Activated CD8-positive, alpha-beta T cell treated with anti-CD3 and anti-CD28 coated beads, Interleukin-2, amount 10 ng/mL, durations not matched to agents 7 days and 5 days (primary cell): Measurements from ENCODE around the gene CORT. TPM values are rescaled to one million over a fixed set of nuclear protein-coding genes. Genes with fewer than 3 reads are reported as not detected.
"Not testable (repeated sequence)": the region's sequence is repeated elsewhere in the genome, so short reads cannot be mapped to it uniquely, and the experiment has no call there.

Experiments
- ATAC-seq: fragments of 150-1000 bp; cut with Tn5 transposase; one replicate; pipeline ENCODE4 v1.10.0; 2021; ENCODE audit warnings: moderate library complexity
- CTCF ChIA-PET: fragments of 350-600 bp; sonication (Branson Sonifier 250); formaldehyde crosslinking; loops from one replicate; lab custom pipeline; 2021; ENCODE audit warnings: antibody characterized with exemption; lab: Charles Lee
- POLR2A ChIA-PET: fragments of 350-600 bp; sonication (Branson Sonifier 250); formaldehyde crosslinking; loops from one replicate; lab custom pipeline; 2021; ENCODE audit warnings: antibody characterized with exemption; lab: Charles Lee
- DNase-seq: peaks from one replicate; pipeline ENCODE4 v3.0.0-alpha.2; 2020
- H3K27ac Mint-ChIP-seq: one replicate; pipeline ENCODE4 v1.8.0; 2021; ENCODE audit warnings: mild to moderate bottlenecking, mixed read lengths
- H3K27me3 Mint-ChIP-seq: one replicate; pipeline ENCODE4 v1.8.0; 2021; ENCODE audit warnings: low read depth, mixed read lengths
- H3K36me3 Mint-ChIP-seq: one replicate; pipeline ENCODE4 v1.8.0; 2021; ENCODE audit warnings: low read depth, mixed read lengths
- H3K4me1 Mint-ChIP-seq: one replicate; pipeline ENCODE4 v1.8.0; 2021; ENCODE audit warnings: low read depth, mixed read lengths
- H3K4me3 Mint-ChIP-seq: one replicate; pipeline ENCODE4 v1.8.0; 2021; ENCODE audit warnings: mild to moderate bottlenecking, mixed read lengths
- H3K9me3 Mint-ChIP-seq: one replicate; pipeline ENCODE4 v1.8.0; 2022; ENCODE audit warnings: mixed read lengths; ENCODE audit not compliant: insufficient read depth
- total RNA-seq, 2 experiments: library from RNA; stranded (reverse); gene quantifications; one replicate each; pipeline ENCODE4 v1.2.3, GENCODE V29; 2021

CORT gene
- total RNA-seq, 2 experiments from 2014 or later: 0.95 TPM; not detected in 1

- H3K27me3 Mint-ChIP-seq, DNase-seq, H3K27ac Mint-ChIP-seq, ATAC-seq, H3K9me3 Mint-ChIP-seq, H3K4me3 Mint-ChIP-seq, POLR2A ChIA-PET: not testable (repeated sequence)
- CTCF ChIA-PET: interaction anchor here (1.5 kb wide), 1 partner anchor 38 kb away, joined by 10 read pairs; no protein-coding TSS in a partner anchor
- H3K4me1 Mint-ChIP-seq: peaks cover 12% of the 10 kb centered on the region
- H3K36me3 Mint-ChIP-seq: peaks cover 40% of the 10 kb centered on the region
Observed at GRCh38 chr1:10457462-10457861, 7.6 kb downstream of the CORT start.

- no peak overlapping the region for H3K4me3 Mint-ChIP-seq
- ChIA-PET CTCF (interaction anchor here (2.3 kb wide), 1 partner anchor 37 kb away, joined by 8 read pairs; no protein-coding TSS in a partner anchor), POLR2A (no interaction called here)
- H3K27me3 Mint-ChIP-seq: no peaks in the 10 kb centered on the region
- no peak overlapping the region for H3K27ac Mint-ChIP-seq
- ATAC-seq (no peak), DNase-seq (no peak)
- no peaks in the 10 kb centered on the region for H3K9me3 Mint-ChIP-seq
- H3K36me3 Mint-ChIP-seq: peaks cover 44% of the 10 kb centered on the region
- H3K4me1 Mint-ChIP-seq: peaks cover 12% of the 10 kb centered on the region
Observed at GRCh38 chr1:10457875-10458274, 8.0 kb downstream of the CORT start.

GRCh38 chr1:10459184-10459583 lies 9.4 kb downstream of the CORT start:
- no peaks in the 10 kb centered on the region for H3K9me3 Mint-ChIP-seq
- ChIA-PET POLR2A (no interaction called here), CTCF (interaction anchor here (0.9 to 2.3 kb wide), 3 partner anchors 17 to 35 kb away, joined by 3 to 8 read pairs (median 3); no protein-coding TSS in a partner anchor)
- H3K4me1 Mint-ChIP-seq: peaks cover 12% of the 10 kb centered on the region
- H3K4me3 Mint-ChIP-seq: no peak overlapping the region
- ATAC-seq (no peak), DNase-seq (no peak)
- H3K27me3 Mint-ChIP-seq: no peaks in the 10 kb centered on the region
- H3K27ac Mint-ChIP-seq: peak overlapping the region; percentile 65
- peaks cover 51% of the 10 kb centered on the region for H3K36me3 Mint-ChIP-seq

GRCh38 chr1:10467078-10467477 lies 17.2 kb downstream of the CORT start:
- Mint-ChIP-seq H3K36me3 (peaks cover 37% of the 10 kb centered on the region), H3K4me3 (no peak overlapping the region), H3K9me3 (no peaks in the 10 kb centered on the region), H3K27ac (no peak overlapping the region), H3K27me3 (no peaks in the 10 kb centered on the region), H3K4me1 (peaks cover 9% of the 10 kb centered on the region)
- no peak for ATAC-seq
- ChIA-PET CTCF (interaction anchor here (0.6 to 1.5 kb wide), 2 partner anchors 27 to 897 kb away, joined by 3 to 4 read pairs; no protein-coding TSS in a partner anchor), POLR2A (no interaction called here)
- DNase-seq: no peak

- DNase-seq (no peak), ATAC-seq (no peak)
- Mint-ChIP-seq H3K9me3 (no peaks in the 10 kb centered on the region), H3K36me3 (peaks cover 17% of the 10 kb centered on the region), H3K4me1 (peaks cover 31% of the 10 kb centered on the region), H3K27me3 (no peaks in the 10 kb centered on the region), H3K27ac (no peak overlapping the region), H3K4me3 (no peak overlapping the region)
- ChIA-PET POLR2A (no interaction called here), CTCF (no interaction called here)
Observed at GRCh38 chr1:10470043-10470442, 20.2 kb downstream of the CORT start.

GRCh38 chr1:10471411-10472219 lies 21.8 kb downstream of the CORT start:
- ATAC-seq: no peak
- peaks cover 44% of the 10 kb centered on the region for H3K4me1 Mint-ChIP-seq
- CTCF ChIA-PET: interaction anchor here (1.4 to 2.5 kb wide), 3 partner anchors 23 to 262 kb away, joined by 4 to 14 read pairs (median 4); partner anchors contain the start of gene KIF1B
- no peaks in the 10 kb centered on the region for H3K9me3 Mint-ChIP-seq
- H3K4me3 Mint-ChIP-seq: peak overlapping the region; percentile 95
- POLR2A ChIA-PET: no interaction called here
- H3K36me3 Mint-ChIP-seq: peaks cover 20% of the 10 kb centered on the region
- H3K27me3 Mint-ChIP-seq: no peaks in the 10 kb centered on the region
- H3K27ac Mint-ChIP-seq: peak overlapping the region; percentile 95
- DNase-seq: no peak

GRCh38 chr1:10472220-10473144 lies 22.7 kb downstream of the CORT start, which contains the start of gene DFFA:
Gene DFFA, minus strand, starts transcription at chr1:10472529. Its CDS starts 71 bp downstream, at chr1:10472458.
- ChIA-PET CTCF (interaction anchor here (1.4 to 2.5 kb wide), 3 partner anchors 22 to 262 kb away, joined by 4 to 14 read pairs (median 4); partner anchors contain the start of gene KIF1B), POLR2A (interaction anchor here (0.7 to 1.4 kb wide), 2 partner anchors 22 to 43 kb away, joined by 3 to 5 read pairs; no protein-coding TSS in a partner anchor)
- peak; percentile 82 for ATAC-seq
- Mint-ChIP-seq H3K9me3 (no peaks in the 10 kb centered on the region), H3K36me3 (peaks cover 16% of the 10 kb centered on the region), H3K4me1 (peaks cover 47% of the 10 kb centered on the region), H3K27ac (peak within 1 kb of the TSS; percentile 95), H3K27me3 (no peaks in the 10 kb centered on the region), H3K4me3 (peak within 1 kb of the TSS; percentile 95)
- peak; percentile 97 for DNase-seq

- POLR2A ChIA-PET: interaction anchor here (0.7 to 1.4 kb wide), 2 partner anchors 21 to 44 kb away, joined by 3 to 5 read pairs; no protein-coding TSS in a partner anchor
- no peaks in the 10 kb centered on the region for H3K9me3 Mint-ChIP-seq
- peaks cover 10% of the 10 kb centered on the region for H3K36me3 Mint-ChIP-seq
- H3K4me1 Mint-ChIP-seq: peaks cover 47% of the 10 kb centered on the region
- no peak for DNase-seq
- H3K27ac Mint-ChIP-seq: peak overlapping the region; percentile 95
- ATAC-seq: no peak
- H3K4me3 Mint-ChIP-seq: peak overlapping the region; percentile 95
- H3K27me3 Mint-ChIP-seq: no peaks in the 10 kb centered on the region
- CTCF ChIA-PET: interaction anchor here (1.0 to 2.5 kb wide), 3 partner anchors 18 to 42 kb away, joined by 3 to 14 read pairs (median 4); no protein-coding TSS in a partner anchor
Observed at GRCh38 chr1:10473145-10473765, 23.4 kb downstream of the CORT start.

- ATAC-seq, POLR2A ChIA-PET, H3K27me3 Mint-ChIP-seq, DNase-seq, H3K36me3 Mint-ChIP-seq, H3K9me3 Mint-ChIP-seq: not testable (repeated sequence)
- peak overlapping the region; percentile 94 for H3K4me3 Mint-ChIP-seq
- peaks cover 47% of the 10 kb centered on the region for H3K4me1 Mint-ChIP-seq
- peak overlapping the region; percentile 89 for H3K27ac Mint-ChIP-seq
- CTCF ChIA-PET: interaction anchor here (1.0 to 1.3 kb wide), 2 partner anchors 17 to 43 kb away, joined by 3 to 4 read pairs; partner anchors contain the start of gene CENPS
Observed at GRCh38 chr1:10474309-10474612, 24.4 kb downstream of the CORT start.

GRCh38 chr1:10474613-10475507 lies 25.0 kb downstream of the CORT start, which contains the start of gene PEX14:
Gene PEX14, plus strand, starts transcription at chr1:10474950. Its CDS starts 17 bp downstream, at chr1:10474967.
- POLR2A ChIA-PET: interaction anchor here (0.8 to 1.5 kb wide), 4 partner anchors 10 to 44 kb away, joined by 3 to 6 read pairs (median 5); partner anchors contain the start of gene CENPS

More at GRCh38 chr1:10474613-10475507, 25.0 kb downstream of the CORT start, which contains the start of gene PEX14:
- peaks cover 52% of the 10 kb centered on the region for H3K4me1 Mint-ChIP-seq
- peak; percentile 93 for DNase-seq
- no peaks in the 10 kb centered on the region for H3K9me3 Mint-ChIP-seq
- ATAC-seq: peak; percentile 83
- peak within 1 kb of the TSS; percentile 92 for H3K27ac Mint-ChIP-seq
- peak within 1 kb of the TSS; percentile 94 for H3K4me3 Mint-ChIP-seq
- CTCF ChIA-PET: interaction anchor here (0.7 to 1.3 kb wide), 6 partner anchors 11 to 45 kb away, joined by 3 to 5 read pairs (median 4); partner anchors contain the start of gene CENPS
- H3K36me3 Mint-ChIP-seq: peaks cover 3% of the 10 kb centered on the region
- no peaks in the 10 kb centered on the region for H3K27me3 Mint-ChIP-seq
